Progenitor cell of endocrine pancreas (in vitro differentiated cells): ENCODE data around the gene AQP2. TPM values are rescaled to one million over a fixed set of nuclear protein-coding genes. Genes with fewer than 3 reads are reported as not detected.
A peak's percentile ranks its signal among the peaks of the same experiment; 100 is the strongest.

Source experiments
- DNase-seq: peaks from one replicate; pipeline ENCODE4 v3.0.0; 2021; ENCODE audit warnings: low spot score; ENCODE audit not compliant: unreplicated experiment
- H3K27ac Mint-ChIP-seq: 2 replicates; pipeline ENCODE4 v1.8.0; 2021; ENCODE audit warnings: mild to moderate bottlenecking, moderate library complexity, mixed read lengths
- H3K27me3 Mint-ChIP-seq: 2 replicates; pipeline ENCODE4 v1.8.0; 2021; ENCODE audit warnings: mixed read lengths
- H3K36me3 Mint-ChIP-seq: 2 replicates; pipeline ENCODE4 v1.8.0; 2022; ENCODE audit warnings: mixed read lengths; ENCODE audit not compliant: insufficient read depth
- H3K4me1 Mint-ChIP-seq: 2 replicates; pipeline ENCODE4 v1.8.0; 2021; ENCODE audit warnings: low read depth, mixed read lengths
- H3K4me3 Mint-ChIP-seq: 2 replicates; pipeline ENCODE4 v1.8.0; 2021; ENCODE audit warnings: low read depth, mild to moderate bottlenecking, moderate library complexity, mixed read lengths
- H3K9me3 Mint-ChIP-seq: 2 replicates; pipeline ENCODE4 v1.8.0; 2021; ENCODE audit warnings: low read depth, mixed read lengths
- total RNA-seq: library from RNA; stranded (reverse); gene quantifications from 2 replicates; pipeline ENCODE4 v1.2.1, GENCODE V29; 2021
- TF ChIP-seq, protein P1 (sequence below): fragments of 200-600 bp; sonication (generic); IDR thresholded peaks from one replicate; pipeline ENCODE4 v1.5.0; 2021; ENCODE audit warnings: antibody characterized with exemption, mild to moderate bottlenecking; ENCODE audit not compliant: unreplicated experiment

Gene AQP2
- total RNA-seq, 1 donor from 2014 or later, result 1.0 TPM

DNA sequence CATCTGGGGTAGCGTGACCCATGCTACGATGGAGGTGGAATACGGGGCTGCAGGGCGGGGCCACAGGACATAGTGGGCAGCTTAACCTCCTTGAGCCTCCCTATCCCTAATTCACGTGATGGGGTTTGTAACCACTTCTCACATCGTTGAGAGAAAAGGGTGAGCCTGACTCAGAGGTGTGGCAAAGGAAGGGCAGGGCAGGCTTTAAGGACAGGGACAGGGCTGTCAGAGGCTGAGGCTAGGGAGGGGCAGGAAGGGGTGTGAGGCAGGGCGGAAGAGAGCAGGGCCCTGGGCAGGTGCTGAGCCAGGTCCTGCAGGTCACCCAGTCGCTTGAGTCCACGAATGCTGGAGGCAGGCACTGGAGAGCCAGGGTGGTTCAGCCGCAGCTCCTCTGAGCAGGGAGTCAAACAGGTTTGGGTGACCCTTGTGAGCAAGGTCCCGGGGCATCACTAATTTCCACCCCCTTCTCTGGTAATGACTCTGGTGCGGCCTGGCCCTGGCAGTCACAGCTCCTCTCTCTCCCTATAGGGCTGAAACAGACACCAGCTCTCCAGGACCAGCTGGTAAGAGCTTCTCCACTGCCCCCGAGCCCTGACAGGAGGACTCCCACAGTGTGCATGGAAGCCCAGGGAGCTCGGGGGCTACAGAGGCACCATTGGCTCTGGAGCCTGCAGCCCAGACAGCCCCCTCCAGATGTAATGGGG lies 7.5 kb upstream of the AQP2 start:
- H3K9me3 Mint-ChIP-seq, result no peaks in the 10 kb centered on the region
- TF ChIP-seq, protein P1, sequence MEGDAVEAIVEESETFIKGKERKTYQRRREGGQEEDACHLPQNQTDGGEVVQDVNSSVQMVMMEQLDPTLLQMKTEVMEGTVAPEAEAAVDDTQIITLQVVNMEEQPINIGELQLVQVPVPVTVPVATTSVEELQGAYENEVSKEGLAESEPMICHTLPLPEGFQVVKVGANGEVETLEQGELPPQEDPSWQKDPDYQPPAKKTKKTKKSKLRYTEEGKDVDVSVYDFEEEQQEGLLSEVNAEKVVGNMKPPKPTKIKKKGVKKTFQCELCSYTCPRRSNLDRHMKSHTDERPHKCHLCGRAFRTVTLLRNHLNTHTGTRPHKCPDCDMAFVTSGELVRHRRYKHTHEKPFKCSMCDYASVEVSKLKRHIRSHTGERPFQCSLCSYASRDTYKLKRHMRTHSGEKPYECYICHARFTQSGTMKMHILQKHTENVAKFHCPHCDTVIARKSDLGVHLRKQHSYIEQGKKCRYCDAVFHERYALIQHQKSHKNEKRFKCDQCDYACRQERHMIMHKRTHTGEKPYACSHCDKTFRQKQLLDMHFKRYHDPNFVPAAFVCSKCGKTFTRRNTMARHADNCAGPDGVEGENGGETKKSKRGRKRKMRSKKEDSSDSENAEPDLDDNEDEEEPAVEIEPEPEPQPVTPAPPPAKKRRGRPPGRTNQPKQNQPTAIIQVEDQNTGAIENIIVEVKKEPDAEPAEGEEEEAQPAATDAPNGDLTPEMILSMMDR, result no peak
- DNase-seq, result no peak
- peaks cover 37% of the 10 kb centered on the region for H3K4me1 Mint-ChIP-seq
- H3K27ac Mint-ChIP-seq, result no peak overlapping the region
- peaks cover 39% of the 10 kb centered on the region for H3K27me3 Mint-ChIP-seq
- no peaks in the 10 kb centered on the region for H3K36me3 Mint-ChIP-seq
- no peak overlapping the region for H3K4me3 Mint-ChIP-seq

DNA sequence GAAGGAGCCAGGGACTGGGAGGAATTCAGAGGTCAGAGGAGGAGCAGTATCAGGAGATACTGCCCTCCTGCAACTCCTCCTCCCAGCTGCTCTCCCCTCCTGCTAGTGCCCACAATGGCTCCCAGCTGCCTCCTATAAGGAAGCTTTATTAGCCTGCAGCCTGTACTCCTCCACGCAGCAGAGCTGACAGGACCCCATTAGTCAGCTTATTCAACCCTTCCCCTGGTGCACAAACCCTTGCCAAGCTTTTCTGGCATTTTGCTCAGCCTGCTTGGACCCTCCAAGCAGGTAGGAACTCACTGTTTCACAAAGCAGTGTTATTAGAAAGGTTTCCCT lies 6.9 kb upstream of the AQP2 start:
- peaks cover 33% of the 10 kb centered on the region for H3K4me1 Mint-ChIP-seq
- DNase-seq, result no peak

DNA sequence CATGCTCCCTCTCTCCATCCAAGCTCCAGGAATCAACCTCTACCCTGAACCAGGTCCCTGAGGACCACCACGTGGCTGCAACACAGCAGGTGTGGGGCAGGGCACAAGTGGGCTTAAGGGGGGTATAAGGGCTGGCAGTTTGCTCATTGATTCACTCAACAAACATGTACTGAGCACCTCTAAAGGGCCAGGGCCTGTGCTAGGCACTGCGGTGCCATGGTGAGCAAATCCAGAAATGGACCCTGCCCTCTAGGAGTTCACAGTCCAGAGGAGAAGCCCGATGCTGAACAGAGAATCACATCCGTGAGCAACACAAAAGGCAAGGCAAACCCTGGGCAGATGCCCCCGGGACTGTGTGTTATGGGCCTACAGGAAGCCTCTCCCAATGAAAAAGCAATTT lies 6.5 kb upstream of the AQP2 start:
- DNase-seq, result no peak
- no peaks in the 10 kb centered on the region for H3K9me3 Mint-ChIP-seq
- peaks cover 39% of the 10 kb centered on the region for H3K27me3 Mint-ChIP-seq
- H3K4me1 Mint-ChIP-seq, result peaks cover 28% of the 10 kb centered on the region
- TF ChIP-seq, protein P1, result no peak
- H3K27ac Mint-ChIP-seq, result no peak overlapping the region
- no peaks in the 10 kb centered on the region for H3K36me3 Mint-ChIP-seq
- no peak overlapping the region for H3K4me3 Mint-ChIP-seq

More for the DNA sequence above, 6.9 kb upstream of the AQP2 start:
- peaks cover 39% of the 10 kb centered on the region for H3K27me3 Mint-ChIP-seq
- no peaks in the 10 kb centered on the region for H3K9me3 Mint-ChIP-seq
- no peak overlapping the region for H3K4me3 Mint-ChIP-seq
- TF ChIP-seq, protein P1, result no peak
- no peaks in the 10 kb centered on the region for H3K36me3 Mint-ChIP-seq
- no peak overlapping the region for H3K27ac Mint-ChIP-seq

DNA sequence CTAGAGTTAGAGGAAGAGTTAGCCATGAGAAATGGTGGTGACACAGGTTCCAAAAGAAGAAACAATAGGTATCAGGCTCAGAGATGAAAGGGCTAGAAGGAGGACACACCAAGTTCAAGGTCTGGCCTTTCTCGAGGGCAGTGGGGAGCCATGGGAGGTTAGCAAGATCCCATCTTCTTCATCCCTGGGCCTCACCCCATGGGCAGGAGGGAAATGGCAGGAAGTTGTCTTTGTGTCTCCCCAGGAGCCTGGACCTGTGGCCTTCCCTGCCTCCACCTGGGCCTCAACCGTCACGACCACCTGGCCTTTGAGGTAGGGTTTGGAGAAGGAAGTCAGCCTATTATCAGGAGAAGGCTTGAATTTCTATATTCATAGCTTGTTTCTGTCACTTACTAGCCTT lies 5.8 kb upstream of the AQP2 start:
- TF ChIP-seq, protein P1, result no peak
- Mint-ChIP-seq H3K4me1 (peaks cover 23% of the 10 kb centered on the region), H3K27ac (no peak overlapping the region), H3K27me3 (peaks cover 39% of the 10 kb centered on the region), H3K36me3 (no peaks in the 10 kb centered on the region), H3K4me3 (no peak overlapping the region), H3K9me3 (no peaks in the 10 kb centered on the region)
- no peak for DNase-seq

DNA sequence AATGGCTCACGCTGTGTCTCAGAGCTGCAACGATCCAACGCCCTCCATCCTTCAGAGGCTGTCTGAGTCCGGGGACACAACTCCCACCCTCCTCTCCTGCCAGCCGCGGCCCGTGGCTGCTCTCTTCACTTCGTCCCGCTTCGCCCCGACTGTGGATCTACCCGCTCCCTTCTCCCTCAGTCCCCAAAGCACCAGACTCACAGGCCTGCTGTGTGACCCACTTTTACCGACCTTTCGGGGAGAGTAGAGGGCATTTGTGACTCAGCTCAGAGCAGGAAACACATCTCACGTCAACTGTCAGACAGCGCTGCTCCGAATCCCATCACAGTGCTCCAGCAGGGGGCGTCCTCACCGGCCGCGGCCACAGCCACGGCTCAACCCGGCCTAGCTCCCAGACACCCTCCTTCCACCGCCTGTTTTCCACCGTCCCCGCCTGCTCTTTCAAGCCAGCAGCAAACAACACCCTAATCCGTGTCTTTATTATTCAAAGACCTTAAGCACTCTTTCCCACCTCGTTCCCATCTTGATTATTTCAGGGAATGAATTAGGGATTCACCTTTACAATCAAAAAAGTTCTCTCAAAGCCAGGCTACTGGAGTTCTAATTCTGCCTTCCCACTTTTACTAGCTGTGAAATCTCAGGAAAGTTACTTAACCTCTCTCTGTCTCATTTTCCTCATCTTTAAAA lies 5.0 kb upstream of the AQP2 start:
- H3K36me3 Mint-ChIP-seq, result no peaks in the 10 kb centered on the region
- peaks cover 26% of the 10 kb centered on the region for H3K4me1 Mint-ChIP-seq
- DNase-seq, result peak; percentile 70
- H3K4me3 Mint-ChIP-seq, result peak overlapping the region; percentile 61
- TF ChIP-seq, protein P1, result peak; percentile 90
- H3K9me3 Mint-ChIP-seq, result no peaks in the 10 kb centered on the region
- peak overlapping the region; percentile 15 for H3K27ac Mint-ChIP-seq
- peaks cover 39% of the 10 kb centered on the region for H3K27me3 Mint-ChIP-seq
